AG09309 (cell line): ENCODE results near the gene NIPSNAP3A.

Source experiments
- DNase-seq: peaks from one replicate; pipeline ENCODE4 v3.0.0-alpha.2; 2010; ENCODE audit warnings: low read depth
- H3K4me3 ChIP-seq: 2 replicates; pipeline ENCODE4 v1.5.1; 2011; ENCODE audit warnings: mild to moderate bottlenecking, low read depth, low read length, moderate library complexity; ENCODE audit not compliant: control insufficient read depth
- TF ChIP-seq, protein P1 (sequence below): IDR thresholded peaks from 2 replicates; pipeline ENCODE4 v1.5.1; 2011; ENCODE audit warnings: mild to moderate bottlenecking, low read depth, low read length, inconsistent platforms; ENCODE audit not compliant: insufficient read depth, control insufficient read depth; ENCODE audit errors: missing control alignments

The NIPSNAP3A gene

DNA sequence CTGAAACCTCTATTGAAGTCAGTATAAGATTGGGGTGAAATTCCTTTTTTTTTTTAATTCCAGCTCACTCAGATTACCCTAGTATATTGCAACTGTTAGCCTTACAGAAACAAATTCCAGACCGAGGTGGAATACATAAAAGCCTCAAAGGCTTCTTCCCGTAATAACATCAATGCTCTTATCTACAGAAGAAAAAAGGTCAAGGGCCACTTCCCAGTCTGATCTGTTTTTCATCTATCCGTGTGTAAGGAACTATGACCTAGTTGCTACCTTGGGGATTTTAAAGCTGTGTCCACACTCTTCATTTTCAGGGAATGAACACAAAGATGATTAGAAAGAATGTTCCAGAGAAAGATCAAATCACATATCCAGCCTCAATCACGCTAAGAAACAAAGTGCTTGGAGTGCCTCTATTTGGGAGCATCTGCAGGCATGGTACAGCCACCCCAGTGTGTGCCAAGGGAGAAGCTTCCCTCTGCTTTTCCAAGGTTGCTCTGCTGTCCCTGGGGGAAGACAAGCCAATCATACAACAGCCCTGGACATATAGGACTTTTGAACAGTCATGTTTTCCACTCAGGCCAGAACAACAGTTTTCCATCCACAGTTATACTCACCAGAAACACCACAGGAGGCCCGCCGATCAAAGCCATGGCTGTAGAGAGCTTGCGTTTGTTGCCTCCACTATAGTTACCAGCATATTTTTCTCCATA is 40.0 kb downstream of the NIPSNAP3A start:
- H3K4me3 ChIP-seq = no peak overlapping the region
- no peak for DNase-seq
- TF ChIP-seq, protein P1, sequence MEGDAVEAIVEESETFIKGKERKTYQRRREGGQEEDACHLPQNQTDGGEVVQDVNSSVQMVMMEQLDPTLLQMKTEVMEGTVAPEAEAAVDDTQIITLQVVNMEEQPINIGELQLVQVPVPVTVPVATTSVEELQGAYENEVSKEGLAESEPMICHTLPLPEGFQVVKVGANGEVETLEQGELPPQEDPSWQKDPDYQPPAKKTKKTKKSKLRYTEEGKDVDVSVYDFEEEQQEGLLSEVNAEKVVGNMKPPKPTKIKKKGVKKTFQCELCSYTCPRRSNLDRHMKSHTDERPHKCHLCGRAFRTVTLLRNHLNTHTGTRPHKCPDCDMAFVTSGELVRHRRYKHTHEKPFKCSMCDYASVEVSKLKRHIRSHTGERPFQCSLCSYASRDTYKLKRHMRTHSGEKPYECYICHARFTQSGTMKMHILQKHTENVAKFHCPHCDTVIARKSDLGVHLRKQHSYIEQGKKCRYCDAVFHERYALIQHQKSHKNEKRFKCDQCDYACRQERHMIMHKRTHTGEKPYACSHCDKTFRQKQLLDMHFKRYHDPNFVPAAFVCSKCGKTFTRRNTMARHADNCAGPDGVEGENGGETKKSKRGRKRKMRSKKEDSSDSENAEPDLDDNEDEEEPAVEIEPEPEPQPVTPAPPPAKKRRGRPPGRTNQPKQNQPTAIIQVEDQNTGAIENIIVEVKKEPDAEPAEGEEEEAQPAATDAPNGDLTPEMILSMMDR = no peak

DNA sequence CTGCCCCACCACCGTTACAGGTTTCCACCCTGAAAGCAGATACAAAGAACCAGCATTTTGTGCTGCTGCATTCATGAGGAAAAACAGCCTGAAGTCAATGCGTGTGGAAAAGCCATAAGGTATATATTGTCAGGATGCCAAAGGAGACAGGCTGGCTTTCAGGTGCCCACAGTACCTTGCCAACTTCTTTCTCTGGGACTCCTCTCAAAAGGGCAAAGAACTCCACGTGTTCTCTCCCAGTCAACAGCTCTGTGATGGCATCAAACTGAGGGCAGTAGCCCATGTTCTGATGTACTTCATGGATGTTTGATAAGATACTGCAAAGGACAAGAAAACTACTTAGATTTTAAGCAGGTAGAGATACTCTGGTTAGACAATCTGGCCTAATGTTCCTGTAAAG is 40.8 kb downstream of the NIPSNAP3A start:
- DNase-seq = no peak
- TF ChIP-seq, protein P1 = no peak
- no peak overlapping the region for H3K4me3 ChIP-seq

DNA sequence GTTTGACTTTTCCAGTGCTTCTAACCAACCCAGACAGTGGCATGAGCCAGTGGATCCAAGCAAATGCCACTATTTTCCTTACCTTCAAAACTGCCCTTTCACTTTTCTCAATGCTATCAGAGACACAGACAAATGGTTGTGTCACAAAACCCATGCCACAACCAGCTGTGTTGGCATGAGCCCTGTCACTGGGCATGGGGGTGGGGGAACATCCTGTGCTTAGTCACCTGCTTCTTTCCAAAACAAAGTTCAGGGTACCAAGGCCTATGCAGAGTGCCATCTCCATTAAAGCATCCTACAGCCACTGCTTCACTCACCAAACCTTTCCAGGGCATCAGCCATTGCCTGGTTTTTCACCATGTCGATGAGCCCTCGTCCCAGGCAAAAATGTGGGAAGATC is 46.6 kb downstream of the NIPSNAP3A start:
- no peak for DNase-seq
- TF ChIP-seq, protein P1 = no peak
- H3K4me3 ChIP-seq = no peak overlapping the region

DNA sequence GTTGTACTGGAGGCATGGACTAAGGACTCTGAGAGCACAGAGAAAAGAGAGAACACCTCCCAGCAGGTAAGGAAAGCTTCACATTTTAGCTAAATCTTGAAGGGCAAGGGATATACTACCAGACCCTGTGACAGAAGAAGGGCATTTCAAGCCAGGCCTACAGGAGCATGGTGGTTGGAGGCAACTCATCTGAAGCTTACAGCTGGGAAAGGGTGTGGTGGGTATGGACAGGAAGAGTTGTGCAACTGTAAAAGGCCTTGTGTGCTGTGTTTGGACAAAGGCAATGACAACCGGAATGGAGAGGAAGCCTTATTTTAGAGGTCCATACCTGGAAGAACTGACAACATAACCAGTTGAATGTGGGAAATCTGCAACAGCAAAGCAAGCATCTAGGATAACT is 47.6 kb downstream of the NIPSNAP3A start:
- H3K4me3 ChIP-seq = no peak overlapping the region
- TF ChIP-seq, protein P1 = no peak
- DNase-seq = no peak

DNA sequence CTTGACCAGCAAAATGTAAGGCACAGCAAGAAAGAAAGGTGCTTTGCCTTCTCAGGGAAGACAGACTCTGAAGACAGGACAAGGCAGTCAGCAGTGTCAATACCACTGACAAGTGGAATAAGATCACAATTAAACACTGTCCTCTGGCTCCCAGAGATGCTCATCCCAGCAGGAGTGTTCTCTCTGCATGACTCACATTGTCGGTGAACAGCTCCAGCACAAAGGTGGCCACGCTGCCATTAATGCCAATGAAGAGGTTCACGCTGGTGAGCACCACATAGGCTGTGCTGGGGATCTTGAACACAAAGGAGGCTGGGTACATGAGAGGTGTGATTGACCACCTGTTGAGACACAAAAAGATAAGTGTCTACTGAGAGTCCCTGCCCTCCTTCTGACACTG is 48.4 kb downstream of the NIPSNAP3A start:
- TF ChIP-seq, protein P1 = no peak
- no peak overlapping the region for H3K4me3 ChIP-seq
- no peak for DNase-seq

DNA sequence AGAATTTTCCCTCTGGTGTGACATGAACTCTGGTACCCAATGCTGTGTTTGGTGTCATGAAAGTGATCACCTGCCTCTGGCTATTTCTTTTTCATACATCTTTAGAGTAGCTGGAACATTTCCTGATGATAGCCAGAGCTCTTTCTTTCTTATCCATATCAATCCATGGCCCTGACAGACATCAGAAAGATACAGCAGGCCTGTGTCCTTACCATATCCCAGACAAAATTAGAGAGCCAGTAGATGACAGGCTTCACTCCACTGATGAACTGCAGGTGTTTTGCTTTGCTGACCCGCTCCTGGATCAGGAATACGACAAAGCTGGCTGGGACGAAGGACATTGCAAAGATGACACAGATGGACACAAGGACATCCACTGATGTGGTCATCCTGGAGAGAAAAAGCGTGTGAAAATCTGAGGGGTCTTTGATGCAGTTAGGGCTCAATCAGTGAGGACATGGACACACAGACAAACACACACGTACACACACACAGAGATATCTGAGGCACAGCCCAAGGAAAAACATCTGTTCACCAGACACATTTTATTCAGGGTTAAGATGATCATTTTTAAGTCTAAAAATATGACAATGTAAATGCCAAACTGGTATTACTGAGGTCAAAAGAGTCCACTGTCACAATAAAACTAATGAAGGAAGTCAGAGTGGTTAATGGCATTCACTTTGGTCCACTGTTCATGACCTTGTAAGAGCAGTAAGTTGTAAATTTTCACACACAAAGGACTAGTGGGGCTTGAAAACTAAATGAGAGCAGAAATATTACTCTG is 50.9 kb downstream of the NIPSNAP3A start:
- DNase-seq = no peak
- TF ChIP-seq, protein P1 = no peak

More for the DNA sequence above, 50.9 kb downstream of the NIPSNAP3A start:
- no peak overlapping the region for H3K4me3 ChIP-seq
